HG03039 (cell line): ENCODE data around the gene CIP2A.
"Not testable (repeated sequence)": the region's sequence is repeated elsewhere in the genome, so short reads cannot be mapped to it uniquely, and the experiment has no call there.

ENCODE experiments used
- ATAC-seq: cut with Tn5 transposase; IDR thresholded peaks from one replicate; pipeline ENCODE4 v1.9.1; 2021; ENCODE audit warnings: mild to moderate bottlenecking, moderate library complexity; ENCODE audit not compliant: unreplicated experiment

The CIP2A gene

GRCh38 chr3:108589081-108589997 is at the start of gene CIP2A, which contains the start of gene DZIP3:
CIP2A (minus strand) TSS chr3:108589438; CDS start chr3:108589375, 63 bp downstream.
DZIP3 (plus strand) TSS chr3:108589722; CDS start chr3:108605407, 15,685 bp downstream.
- peak; percentile 93 for ATAC-seq

DNA sequence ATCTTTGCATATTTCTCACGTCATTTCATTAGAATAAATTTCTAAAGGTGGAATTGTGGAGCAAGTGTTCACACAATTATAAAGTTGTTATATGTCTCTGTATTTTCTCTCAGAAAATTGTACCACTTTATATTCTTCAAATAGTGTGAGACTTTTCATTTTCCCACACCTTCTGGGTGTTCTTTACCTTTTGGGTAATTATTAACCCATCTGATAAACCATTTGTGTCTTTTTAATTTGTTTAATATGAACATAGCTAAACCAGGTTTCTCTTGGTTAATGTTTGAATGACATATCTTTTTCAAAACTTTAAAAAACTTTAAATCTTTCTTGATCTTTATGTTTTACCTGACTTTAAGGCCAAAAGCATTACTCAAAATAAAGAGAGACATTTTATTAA is 40.7 kb upstream of the CIP2A start:
- no peak for ATAC-seq

DNA sequence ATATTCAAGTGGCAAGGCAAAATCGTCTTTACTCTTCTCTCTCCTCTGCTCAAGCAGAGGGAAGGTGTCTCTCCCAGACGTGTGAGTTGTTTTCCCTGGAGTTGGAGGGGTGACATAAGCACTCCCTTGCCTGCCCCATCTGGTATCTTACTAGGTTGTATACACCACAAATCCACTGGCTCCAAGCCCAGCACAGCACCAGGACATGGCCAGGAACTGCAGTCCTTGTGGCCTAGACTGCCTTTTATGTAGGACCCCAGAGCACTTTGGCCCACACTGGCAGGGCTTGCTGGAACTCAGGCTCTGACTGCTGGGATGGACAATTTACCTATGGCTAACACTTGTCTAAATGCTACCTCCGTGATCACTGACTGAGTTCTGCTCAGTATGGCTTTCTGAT is 34.3 kb upstream of the CIP2A start:
- ATAC-seq: no peak

- ATAC-seq: no peak
Observed at GRCh38 chr3:108620250-108620649, 31.0 kb upstream of the CIP2A start.

- not testable (repeated sequence) for ATAC-seq
Observed at GRCh38 chr3:108616090-108616489, 26.9 kb upstream of the CIP2A start.

- no peak for ATAC-seq
Observed at GRCh38 chr3:108610651-108611050, 21.4 kb upstream of the CIP2A start.

DNA sequence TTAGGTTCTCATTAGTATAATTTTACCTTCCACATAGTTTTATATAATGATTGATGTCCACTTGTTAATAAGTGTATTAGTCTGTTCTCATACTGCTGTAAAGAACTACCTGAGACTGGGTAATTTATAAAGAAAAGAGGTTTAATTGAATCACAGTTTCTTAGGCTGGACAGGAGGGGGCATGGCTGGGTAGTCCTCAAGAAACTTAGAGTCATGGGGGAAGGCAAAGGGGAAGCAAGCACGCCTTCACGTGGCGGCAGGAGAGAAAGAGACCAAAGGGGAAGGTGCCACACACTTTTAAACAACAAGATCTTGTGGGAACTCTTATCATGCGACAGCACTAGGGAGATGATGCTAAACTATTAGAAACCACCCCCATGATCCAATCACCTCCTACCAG is 19.5 kb upstream of the CIP2A start:
- no peak for ATAC-seq

DNA sequence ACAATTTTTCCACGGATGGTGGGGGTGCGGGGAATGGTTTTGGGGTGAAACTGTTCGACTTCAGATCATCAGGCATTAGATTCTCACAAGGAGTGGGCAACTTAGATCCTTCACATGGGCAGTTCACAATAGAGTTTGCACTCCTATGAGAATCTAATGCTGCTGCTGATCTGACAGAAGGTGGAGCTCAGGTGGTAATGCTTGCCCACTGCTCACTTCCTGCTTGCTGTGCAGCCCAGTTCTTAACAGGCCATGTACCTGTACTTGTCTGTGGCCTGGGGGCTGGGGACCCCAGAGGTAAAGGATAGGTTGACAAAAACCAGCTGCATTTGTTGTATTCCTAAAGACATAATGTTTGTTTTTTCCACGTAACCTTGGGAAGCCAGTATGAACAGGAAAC is 16.3 kb upstream of the CIP2A start:
- no peak for ATAC-seq

DNA sequence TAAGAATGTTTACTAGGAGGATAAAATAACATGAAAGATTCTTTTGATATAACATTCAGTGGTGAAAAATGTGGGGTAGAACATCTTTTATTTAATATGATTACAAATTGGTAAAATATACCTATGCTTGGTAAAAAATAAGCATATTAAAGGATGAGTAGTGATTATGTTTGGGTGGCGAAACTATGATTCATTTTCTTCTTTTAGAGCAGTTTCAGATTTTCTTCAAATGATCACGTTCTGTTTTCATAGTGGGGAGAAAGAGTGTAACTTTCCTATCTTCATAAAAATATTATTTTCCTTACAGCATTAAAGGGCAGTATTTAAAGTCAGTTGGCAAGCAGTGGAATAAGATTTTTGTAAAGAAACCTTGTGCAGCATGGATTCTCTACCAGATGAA is 15.8 kb upstream of the CIP2A start:
- ATAC-seq: no peak

DNA sequence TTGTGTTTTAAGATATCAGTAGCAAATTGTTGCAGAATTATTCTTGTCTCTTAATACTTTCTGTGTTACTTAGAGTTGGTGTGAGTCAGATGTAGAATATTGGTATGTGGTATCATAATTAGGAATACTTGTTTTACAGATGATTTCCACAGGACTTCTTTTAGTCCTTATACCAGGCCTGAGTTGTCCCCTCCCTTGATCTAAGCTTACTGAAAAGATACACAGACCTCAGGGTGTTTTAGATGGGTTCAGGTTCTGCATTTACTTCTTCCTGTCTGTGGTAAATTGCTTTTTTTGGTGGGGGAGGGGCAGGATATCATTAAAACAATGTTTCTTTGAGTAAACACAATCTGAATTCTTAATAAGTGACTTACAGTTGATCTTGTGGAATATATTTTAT is 14.5 kb upstream of the CIP2A start:
- no peak for ATAC-seq

- no peak for ATAC-seq
Observed at GRCh38 chr3:108602935-108603294, 13.7 kb upstream of the CIP2A start.

DNA sequence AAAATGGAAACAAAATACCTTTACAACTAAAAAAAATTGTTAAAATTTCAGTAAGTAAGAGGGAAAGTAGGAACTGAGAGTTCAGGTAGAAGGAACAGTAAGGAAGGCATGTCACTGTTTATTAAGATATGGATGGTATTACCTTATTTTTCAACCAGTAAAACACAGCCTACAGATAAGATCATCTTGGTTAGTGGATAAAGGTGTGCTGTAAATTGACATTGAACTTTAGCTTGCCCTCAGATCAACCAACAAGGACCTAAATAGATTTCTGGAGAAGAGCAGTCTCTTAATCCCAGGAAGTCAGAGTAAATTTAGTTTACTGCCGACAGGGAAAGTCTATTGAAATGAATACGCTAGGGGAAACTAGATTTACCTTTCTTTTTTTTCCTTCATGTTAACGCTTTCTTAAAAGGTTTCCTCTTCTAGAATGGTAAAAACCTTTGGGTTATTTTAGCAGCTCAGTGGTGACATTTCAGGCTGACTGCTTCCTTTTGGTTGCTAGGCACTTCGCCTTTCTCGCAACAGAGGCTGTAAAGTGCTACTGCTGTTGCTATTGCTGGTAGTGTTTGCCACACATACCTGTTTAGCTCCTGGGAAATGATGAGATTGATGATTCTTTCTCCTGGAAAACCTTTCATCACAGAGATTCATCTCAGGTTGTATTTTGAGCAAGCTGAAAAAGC is 13.2 kb upstream of the CIP2A start:
- ATAC-seq: peak; percentile 55

GRCh38 chr3:108599677-108600409 is 10.6 kb upstream of the CIP2A start:
- ATAC-seq: no peak

DNA sequence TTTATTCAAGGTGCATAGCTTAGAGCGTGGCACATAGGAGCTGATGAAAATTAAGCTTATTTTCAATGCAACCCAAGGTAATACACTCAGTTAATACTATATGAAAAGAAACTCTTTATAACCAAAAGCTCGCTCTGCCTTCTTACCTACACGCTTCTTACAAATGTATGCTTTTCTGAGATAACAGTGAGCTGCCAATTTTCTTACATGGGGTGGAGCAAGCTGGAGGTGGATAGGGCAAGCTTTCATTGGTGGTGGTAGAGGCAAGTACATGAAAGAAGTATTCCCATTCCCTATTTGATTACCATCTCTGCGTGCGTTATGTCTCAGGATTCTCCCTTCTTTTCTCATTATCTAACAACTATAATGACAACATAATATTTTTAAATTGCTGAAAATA is 9.1 kb upstream of the CIP2A start:
- ATAC-seq: no peak

- ATAC-seq: no peak
Observed at GRCh38 chr3:108595321-108595720, 6.1 kb upstream of the CIP2A start.

DNA sequence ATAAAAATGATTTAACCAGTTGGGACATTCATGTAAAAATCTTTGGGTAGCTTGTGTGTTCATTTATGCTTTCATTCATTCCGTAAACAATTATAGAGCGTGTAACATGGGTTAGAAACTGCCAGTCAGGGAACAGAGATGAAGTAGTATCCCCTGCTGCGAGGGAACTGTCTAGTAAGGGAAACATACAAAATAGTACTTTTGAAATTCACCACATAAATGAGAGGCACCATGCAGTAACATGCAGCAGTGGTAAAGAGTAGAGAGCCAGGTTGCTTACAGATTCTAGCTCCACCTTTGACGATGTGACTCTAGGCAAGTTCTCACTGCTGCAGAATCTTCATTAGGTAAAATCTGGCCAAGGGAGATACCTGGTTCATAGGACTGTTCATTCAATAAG is 1.2 kb upstream of the CIP2A start:
- ATAC-seq: no peak

DNA sequence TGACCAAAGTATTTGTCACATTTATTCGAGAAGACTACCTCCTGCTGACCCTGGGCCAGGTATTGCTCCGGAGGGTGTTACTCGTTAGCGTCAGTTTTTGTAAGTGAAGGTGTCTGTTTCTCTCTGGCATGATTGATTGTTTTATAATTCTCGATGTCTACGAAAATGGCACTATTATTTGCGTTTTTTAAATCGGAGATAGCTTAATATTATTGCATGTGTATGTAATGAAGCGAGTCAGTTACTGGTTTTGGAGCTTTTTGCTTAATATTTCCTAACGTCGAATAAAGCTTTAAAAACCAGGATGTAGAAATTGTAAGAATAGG is 723 bp upstream of the CIP2A start:
- no peak for ATAC-seq

GRCh38 chr3:108588601-108589000 is 637 bp downstream of the CIP2A start:
- no peak for ATAC-seq

- ATAC-seq: no peak
Observed at GRCh38 chr3:108578064-108578463, 11.2 kb downstream of the CIP2A start.

GRCh38 chr3:108569336-108569735 is 19.9 kb downstream of the CIP2A start:
- ATAC-seq: no peak

DNA sequence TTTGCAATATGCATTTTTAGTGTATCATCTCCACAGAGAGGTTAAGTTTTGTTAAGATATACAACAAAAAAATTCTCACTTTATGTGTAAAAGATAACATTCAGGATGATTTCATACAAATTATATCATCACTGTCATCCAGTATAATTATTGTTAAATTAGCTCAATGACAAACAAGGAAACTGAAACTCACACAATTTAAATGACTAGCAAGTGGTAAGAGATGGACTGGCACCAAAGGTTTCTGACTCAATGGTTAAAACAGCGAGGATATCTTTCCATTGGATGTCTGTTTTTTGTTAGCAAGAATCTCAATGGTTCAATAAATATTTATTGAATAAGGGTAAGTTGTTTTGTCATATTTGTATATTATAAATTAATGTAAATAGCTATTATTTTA is 22.6 kb downstream of the CIP2A start:
- ATAC-seq: no peak

- ATAC-seq: no peak
Observed at GRCh38 chr3:108565506-108565905, 23.7 kb downstream of the CIP2A start.
